Activated CD4-positive, alpha-beta T cell treated with anti-CD3 and anti-CD28 coated beads, Interleukin-2, amount 10 ng/mL, durations not matched to agents 7 days and 5 days (primary cell): ENCODE results near the gene SFXN2. TPM values are rescaled to one million over a fixed set of nuclear protein-coding genes. Genes with fewer than 3 reads are reported as not detected.
"Not testable (repeated sequence)": the region's sequence is repeated elsewhere in the genome, so short reads cannot be mapped to it uniquely, and the experiment has no call there.

Experiments used
- CTCF ChIA-PET: fragments of 350-600 bp; sonication (Branson Sonifier 250); formaldehyde crosslinking; loops from one replicate; lab custom pipeline; 2021; ENCODE audit warnings: antibody characterized with exemption; lab: Charles Lee
- POLR2A ChIA-PET: fragments of 350-600 bp; sonication (Branson Sonifier 250); formaldehyde crosslinking; loops from one replicate; lab custom pipeline; 2021; ENCODE audit warnings: antibody characterized with exemption; lab: Charles Lee
- DNase-seq: peaks from one replicate; pipeline ENCODE4 v3.0.0-alpha.2; 2020
- H3K27ac Mint-ChIP-seq: one replicate; pipeline ENCODE4 v1.8.0; 2021; ENCODE audit warnings: mild to moderate bottlenecking, moderate library complexity, mixed read lengths
- H3K27me3 Mint-ChIP-seq: one replicate; pipeline ENCODE4 v1.8.0; 2021; ENCODE audit warnings: mixed read lengths
- H3K36me3 Mint-ChIP-seq: one replicate; pipeline ENCODE4 v1.8.0; 2021; ENCODE audit warnings: low read depth, mixed read lengths
- H3K4me1 Mint-ChIP-seq: one replicate; pipeline ENCODE4 v1.8.0; 2021; ENCODE audit warnings: mixed read lengths
- H3K4me3 Mint-ChIP-seq: one replicate; pipeline ENCODE4 v1.8.0; 2021; ENCODE audit warnings: mild to moderate bottlenecking, moderate library complexity, mixed read lengths
- H3K9me3 Mint-ChIP-seq: one replicate; pipeline ENCODE4 v1.8.0; 2021; ENCODE audit warnings: mixed read lengths
- total RNA-seq, 2 experiments: library from RNA; stranded (reverse); gene quantifications; one replicate each; pipeline ENCODE4 v1.2.3, GENCODE V29; 2021

SFXN2 gene
- total RNA-seq, 2 experiments from 2014 or later, result 20.7 to 23.6 TPM

GRCh38 chr10:102713539-102713813 lies 960 bp upstream of the SFXN2 start:
- peak overlapping the region; percentile 82 for H3K27ac Mint-ChIP-seq
- H3K4me1 Mint-ChIP-seq, result peaks cover 54% of the 10 kb centered on the region
- H3K36me3 Mint-ChIP-seq, result peaks cover 10% of the 10 kb centered on the region
- ChIA-PET POLR2A (interaction anchor here (0.5 to 0.8 kb wide), 4 partner anchors 22 to 196 kb away, joined by 3 to 4 read pairs (median 4); partner anchors contain the start of gene WBP1L), CTCF (interaction anchor here (0.6 to 2.6 kb wide), 19 partner anchors 8 to 210 kb away, joined by 3 to 14 read pairs (median 5); partner anchors contain the start of genes CNNM2, SUFU and WBP1L)
- peak overlapping the region; percentile 81 for H3K4me3 Mint-ChIP-seq
- H3K27me3 Mint-ChIP-seq, result no peaks in the 10 kb centered on the region
- no peaks in the 10 kb centered on the region for H3K9me3 Mint-ChIP-seq
- DNase-seq, result no peak

- H3K4me3 Mint-ChIP-seq, result peak within 1 kb of the TSS; percentile 81
- ChIA-PET CTCF (interaction anchor here (0.7 to 2.6 kb wide), 27 partner anchors 9 to 210 kb away, joined by 3 to 14 read pairs (median 4); partner anchors contain the start of genes CNNM2, SUFU and WBP1L), POLR2A (interaction anchor here (0.5 to 0.9 kb wide), 8 partner anchors 22 to 1204 kb away, joined by 3 to 4 read pairs (median 3); partner anchors contain the start of gene WBP1L)
- peak within 1 kb of the TSS; percentile 82 for H3K27ac Mint-ChIP-seq
- H3K9me3 Mint-ChIP-seq, result no peaks in the 10 kb centered on the region
- no peaks in the 10 kb centered on the region for H3K27me3 Mint-ChIP-seq
- DNase-seq, result peak; percentile 97
- H3K4me1 Mint-ChIP-seq, result peaks cover 56% of the 10 kb centered on the region
- H3K36me3 Mint-ChIP-seq, result peaks cover 10% of the 10 kb centered on the region
These were observed 419 bp upstream of the SFXN2 start, which contains the start of gene ARL3 for GRCh38 chr10:102713814-102714620. Gene ARL3 (minus strand): TSS chr10:102714397. CDS start chr10:102714275, 122 bp downstream.

- H3K27me3 Mint-ChIP-seq, result no peaks in the 10 kb centered on the region
- peak overlapping the region; percentile 81 for H3K4me3 Mint-ChIP-seq
- no peaks in the 10 kb centered on the region for H3K9me3 Mint-ChIP-seq
- peak overlapping the region; percentile 6 for H3K27ac Mint-ChIP-seq
- H3K36me3 Mint-ChIP-seq, result peaks cover 15% of the 10 kb centered on the region
- no peak for DNase-seq
- ChIA-PET POLR2A (no interaction called here), CTCF (interaction anchor here (0.6 to 2.1 kb wide), 4 partner anchors 14 to 1742 kb away, joined by 3 to 5 read pairs (median 4); no protein-coding TSS in a partner anchor)
- peaks cover 55% of the 10 kb centered on the region for H3K4me1 Mint-ChIP-seq
These were observed 1.4 kb downstream of the SFXN2 start for GRCh38 chr10:102715880-102716279.

GRCh38 chr10:102716900-102717565 lies 2.6 kb downstream of the SFXN2 start:
- POLR2A ChIA-PET, result not testable (repeated sequence)

GRCh38 chr10:102718220-102718619 lies 3.8 kb downstream of the SFXN2 start:
- Mint-ChIP-seq H3K36me3 (peaks cover 17% of the 10 kb centered on the region), H3K27ac (peak overlapping the region; percentile 3), H3K27me3 (no peaks in the 10 kb centered on the region), H3K4me1 (peaks cover 48% of the 10 kb centered on the region), H3K9me3 (no peaks in the 10 kb centered on the region), H3K4me3 (no peak overlapping the region)
- DNase-seq, result no peak
- POLR2A ChIA-PET, result no interaction called here
- CTCF ChIA-PET, result interaction anchor here (0.5 kb wide), 1 partner anchor 526 kb away, joined by 3 read pairs; no protein-coding TSS in a partner anchor

More at GRCh38 chr10:102716900-102717565, 2.6 kb downstream of the SFXN2 start:
- H3K27ac Mint-ChIP-seq, H3K9me3 Mint-ChIP-seq, DNase-seq, CTCF ChIA-PET, H3K4me3 Mint-ChIP-seq, H3K27me3 Mint-ChIP-seq: not testable (repeated sequence)
- Mint-ChIP-seq H3K36me3 (peaks cover 17% of the 10 kb centered on the region), H3K4me1 (peaks cover 57% of the 10 kb centered on the region)

GRCh38 chr10:102720337-102720736 lies 5.9 kb downstream of the SFXN2 start:
- H3K4me1 Mint-ChIP-seq, result peaks cover 46% of the 10 kb centered on the region
- CTCF ChIA-PET, result interaction anchor here (0.6 to 1.4 kb wide), 5 partner anchors 11 to 155 kb away, joined by 3 to 4 read pairs (median 4); partner anchors contain the start of gene WBP1L
- no peak for DNase-seq
- H3K36me3 Mint-ChIP-seq, result peaks cover 30% of the 10 kb centered on the region
- no peaks in the 10 kb centered on the region for H3K27me3 Mint-ChIP-seq
- H3K9me3 Mint-ChIP-seq, result peaks cover 4% of the 10 kb centered on the region
- no peak overlapping the region for H3K4me3 Mint-ChIP-seq
- POLR2A ChIA-PET, result interaction anchor here (0.6 kb wide), 1 partner anchor 209 kb away, joined by 4 read pairs; no protein-coding TSS in a partner anchor
- no peak overlapping the region for H3K27ac Mint-ChIP-seq

GRCh38 chr10:102720775-102721301 lies 6.4 kb downstream of the SFXN2 start:
- ChIA-PET POLR2A (interaction anchor here (0.6 kb wide), 1 partner anchor 467 kb away, joined by 5 read pairs; no protein-coding TSS in a partner anchor), CTCF (interaction anchor here (0.6 to 1.4 kb wide), 5 partner anchors 12 to 154 kb away, joined by 3 to 4 read pairs (median 3); no protein-coding TSS in a partner anchor)
- H3K4me3 Mint-ChIP-seq, result no peak overlapping the region
- no peaks in the 10 kb centered on the region for H3K27me3 Mint-ChIP-seq
- H3K36me3 Mint-ChIP-seq, result peaks cover 30% of the 10 kb centered on the region
- DNase-seq, result no peak
- H3K4me1 Mint-ChIP-seq, result peaks cover 42% of the 10 kb centered on the region
- H3K27ac Mint-ChIP-seq, result no peak overlapping the region
- peaks cover 4% of the 10 kb centered on the region for H3K9me3 Mint-ChIP-seq

GRCh38 chr10:102721954-102722353 lies 7.5 kb downstream of the SFXN2 start:
- Mint-ChIP-seq H3K27ac (no peak overlapping the region), H3K27me3 (no peaks in the 10 kb centered on the region), H3K4me3 (no peak overlapping the region), H3K4me1 (peaks cover 33% of the 10 kb centered on the region), H3K9me3 (peaks cover 4% of the 10 kb centered on the region), H3K36me3 (peaks cover 29% of the 10 kb centered on the region)
- ChIA-PET POLR2A (no interaction called here), CTCF (interaction anchor here (1.3 kb wide), 1 partner anchor 52 kb away, joined by 3 read pairs; no protein-coding TSS in a partner anchor)
- no peak for DNase-seq

- no peak for DNase-seq
- Mint-ChIP-seq H3K4me3 (no peak overlapping the region), H3K27me3 (no peaks in the 10 kb centered on the region), H3K4me1 (peaks cover 21% of the 10 kb centered on the region), H3K27ac (no peak overlapping the region), H3K36me3 (peaks cover 25% of the 10 kb centered on the region), H3K9me3 (peaks cover 4% of the 10 kb centered on the region)
- ChIA-PET POLR2A (no interaction called here), CTCF (interaction anchor here (3.4 kb wide), 1 partner anchor 18 kb away, joined by 11 read pairs; no protein-coding TSS in a partner anchor)
These were observed 9.6 kb downstream of the SFXN2 start for GRCh38 chr10:102723989-102724388.

GRCh38 chr10:102726274-102726673 lies 11.8 kb downstream of the SFXN2 start:
- Mint-ChIP-seq H3K27ac (no peak overlapping the region), H3K36me3 (peaks cover 23% of the 10 kb centered on the region), H3K9me3 (peaks cover 4% of the 10 kb centered on the region), H3K27me3 (no peaks in the 10 kb centered on the region), H3K4me1 (peaks cover 17% of the 10 kb centered on the region), H3K4me3 (no peak overlapping the region)
- DNase-seq, result no peak
- CTCF ChIA-PET, result interaction anchor here (2.7 to 3.4 kb wide), 2 partner anchors 13 to 16 kb away, joined by 11 to 12 read pairs; partner anchors contain the start of gene ARL3
- POLR2A ChIA-PET, result no interaction called here

- ChIA-PET CTCF (interaction anchor here (2.7 kb wide), 1 partner anchor 14 kb away, joined by 12 read pairs; the partner anchor contains the start of gene ARL3), POLR2A (no interaction called here)
- H3K27ac Mint-ChIP-seq, result peak overlapping the region; percentile 6
- peaks cover 11% of the 10 kb centered on the region for H3K4me1 Mint-ChIP-seq
- no peak for DNase-seq
- peaks cover 4% of the 10 kb centered on the region for H3K9me3 Mint-ChIP-seq
- no peak overlapping the region for H3K4me3 Mint-ChIP-seq
- H3K27me3 Mint-ChIP-seq, result no peaks in the 10 kb centered on the region
- H3K36me3 Mint-ChIP-seq, result peaks cover 20% of the 10 kb centered on the region
These were observed 12.8 kb downstream of the SFXN2 start for GRCh38 chr10:102727037-102727818.
